Right lobe of liver (tissue), 4 donors: ENCODE data around the gene PTBP3.

ENCODE experiments used
- POLR2A ChIP-seq: fragments of 450-650 bp; IDR thresholded peaks from one replicate; pipeline ENCODE4 v1.6.1; 2017; ENCODE audit warnings: antibody characterized with exemption, mild to moderate bottlenecking
- TF ChIP-seq, protein P1 (sequence below), 4 donors: fragments of 200-600 bp in 3 of 4; fragments of 450-650 bp in 1 of 4; IDR thresholded peaks; one replicate each; pipeline versions ENCODE4 v1.5.1 to v1.8.0; 2016 to 2022; ENCODE audit warnings: antibody characterized with exemption in 4 of 4, mild to moderate bottlenecking in 2 of 4
- donor health status: DM: no; HTN: no; CAD: no.
- donor health status: DM: no; HTN: no; CAD: no.
- donor health status: DM: no; HTN: yes; CAD: no.

DNA sequence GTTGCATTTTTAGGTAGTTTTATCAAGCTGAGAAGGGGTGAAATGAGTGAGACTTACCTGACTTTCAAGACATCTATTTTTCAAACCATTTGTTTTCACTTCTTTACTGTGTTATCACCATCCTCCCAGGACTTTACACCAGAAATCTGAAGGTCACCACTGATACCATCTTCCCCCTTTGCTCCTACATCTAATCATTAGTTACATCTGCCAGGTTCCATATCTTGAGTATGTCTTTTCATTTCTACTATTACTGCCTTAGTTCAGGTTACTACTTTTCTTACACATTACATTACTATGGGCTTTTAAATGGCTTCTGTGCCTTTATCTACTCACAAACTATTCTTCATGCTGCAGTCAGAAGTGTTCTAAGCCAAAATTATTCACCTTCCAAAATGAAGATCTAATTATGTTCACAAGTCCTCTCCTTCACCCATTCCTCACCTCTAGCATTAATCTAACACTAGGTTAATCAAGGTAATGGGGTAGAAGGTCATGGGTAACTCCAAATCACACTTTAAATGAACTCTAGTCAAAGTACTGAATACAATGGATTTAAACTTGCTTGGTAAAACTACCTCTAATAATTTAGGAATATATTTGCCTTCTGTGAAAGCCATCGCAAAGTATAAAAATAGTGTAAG lies 44.4 kb upstream of the PTBP3 start:
- TF ChIP-seq, protein P1, sequence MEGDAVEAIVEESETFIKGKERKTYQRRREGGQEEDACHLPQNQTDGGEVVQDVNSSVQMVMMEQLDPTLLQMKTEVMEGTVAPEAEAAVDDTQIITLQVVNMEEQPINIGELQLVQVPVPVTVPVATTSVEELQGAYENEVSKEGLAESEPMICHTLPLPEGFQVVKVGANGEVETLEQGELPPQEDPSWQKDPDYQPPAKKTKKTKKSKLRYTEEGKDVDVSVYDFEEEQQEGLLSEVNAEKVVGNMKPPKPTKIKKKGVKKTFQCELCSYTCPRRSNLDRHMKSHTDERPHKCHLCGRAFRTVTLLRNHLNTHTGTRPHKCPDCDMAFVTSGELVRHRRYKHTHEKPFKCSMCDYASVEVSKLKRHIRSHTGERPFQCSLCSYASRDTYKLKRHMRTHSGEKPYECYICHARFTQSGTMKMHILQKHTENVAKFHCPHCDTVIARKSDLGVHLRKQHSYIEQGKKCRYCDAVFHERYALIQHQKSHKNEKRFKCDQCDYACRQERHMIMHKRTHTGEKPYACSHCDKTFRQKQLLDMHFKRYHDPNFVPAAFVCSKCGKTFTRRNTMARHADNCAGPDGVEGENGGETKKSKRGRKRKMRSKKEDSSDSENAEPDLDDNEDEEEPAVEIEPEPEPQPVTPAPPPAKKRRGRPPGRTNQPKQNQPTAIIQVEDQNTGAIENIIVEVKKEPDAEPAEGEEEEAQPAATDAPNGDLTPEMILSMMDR (IDR thresholded peaks at IDR 0.05), result no peak
- TF ChIP-seq POLR2A, result no peak
